Activated T-helper 9 cell treated with anti-CD3 and anti-CD28 coated beads, Interleukin-2, amount 50 U/mL, for 16 hours (primary cell): Measurements from ENCODE around the gene TANC1.

Experiments
- DNase-seq: peaks from one replicate; pipeline ENCODE4 v3.0.0-alpha.2; 2020; ENCODE audit warnings: low read depth

The TANC1 gene

GRCh38 chr2:159196393-159196925 is 228.0 kb downstream of the TANC1 start:
- DNase-seq = no peak

GRCh38 chr2:159199236-159199635 is 230.8 kb downstream of the TANC1 start:
- no peak for DNase-seq

DNA sequence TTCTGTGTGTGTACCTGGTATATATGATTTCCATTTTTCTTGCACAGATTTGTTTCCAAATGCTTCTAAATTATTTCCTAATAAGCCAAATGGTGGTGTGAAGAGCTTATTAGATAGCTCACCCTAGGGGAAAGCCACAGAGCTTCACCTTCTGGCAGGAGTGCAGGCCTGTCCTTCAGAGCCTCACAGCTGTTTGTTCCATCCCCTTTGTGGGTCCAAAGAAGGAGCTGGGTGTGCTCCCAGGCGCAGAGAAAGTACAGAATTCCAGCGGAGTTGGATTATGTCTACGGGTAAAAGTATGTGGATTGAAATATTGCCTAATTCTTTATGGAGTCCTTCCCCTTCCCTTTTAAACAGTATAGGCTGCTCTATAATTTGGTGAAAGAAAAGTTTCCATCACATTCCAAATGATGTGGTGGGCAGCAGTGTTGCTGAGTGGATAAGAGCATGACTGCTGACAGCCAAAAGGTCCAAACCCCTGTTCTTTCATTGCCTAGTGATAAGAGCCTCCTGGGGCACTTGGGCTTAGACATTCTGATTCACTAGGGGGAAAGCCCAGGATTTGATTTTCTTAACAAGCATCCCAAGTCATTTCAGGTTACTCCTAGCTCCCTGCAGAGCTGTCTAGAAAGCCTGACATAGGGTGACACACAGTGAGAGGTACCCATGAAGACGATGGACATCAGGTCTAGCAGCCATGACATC is 231.5 kb downstream of the TANC1 start:
- no peak for DNase-seq

GRCh38 chr2:159200498-159200897 is 232.1 kb downstream of the TANC1 start:
- no peak for DNase-seq

DNA sequence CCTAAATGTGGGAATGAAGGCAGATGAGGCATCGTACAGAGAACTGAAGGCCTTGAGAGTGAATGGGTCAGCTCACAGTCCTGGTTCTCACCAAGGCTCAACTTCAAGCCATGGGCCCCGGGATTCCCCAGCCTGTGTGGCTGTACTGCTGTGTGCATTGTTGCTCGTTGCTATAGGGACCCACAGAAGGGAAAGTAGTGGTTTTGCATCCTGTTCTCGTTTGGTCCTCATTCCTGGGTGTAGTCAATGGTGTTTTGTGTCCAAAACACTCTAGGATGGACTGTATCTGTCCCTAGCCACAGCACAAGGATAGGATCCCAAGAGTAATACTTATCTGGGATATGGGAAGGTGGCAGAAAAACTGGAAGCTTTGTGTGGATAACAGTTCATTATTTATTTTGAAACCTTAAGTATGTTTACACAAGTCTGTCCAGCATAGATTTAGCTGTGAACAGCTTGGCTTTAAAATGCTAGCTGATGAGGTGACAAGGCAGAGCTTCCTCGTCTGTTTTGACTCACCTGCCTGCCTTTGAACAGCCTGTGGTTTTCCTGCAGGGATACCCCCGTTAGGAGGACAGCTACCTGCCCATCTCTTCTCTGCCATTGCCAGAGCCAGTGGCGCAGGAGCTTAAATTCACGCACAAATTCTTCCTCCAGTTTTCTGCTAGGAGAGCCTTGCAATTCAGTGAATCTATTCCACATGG is 233.1 kb downstream of the TANC1 start:
- no peak for DNase-seq

- no peak for DNase-seq
Measured at GRCh38 chr2:159202568-159203071, 234.2 kb downstream of the TANC1 start.

GRCh38 chr2:159204381-159205144 is 236.1 kb downstream of the TANC1 start:
- no peak for DNase-seq

GRCh38 chr2:159206736-159207380 is 238.4 kb downstream of the TANC1 start:
- no peak for DNase-seq

GRCh38 chr2:159208438-159208837 is 240.0 kb downstream of the TANC1 start:
- no peak for DNase-seq

DNA sequence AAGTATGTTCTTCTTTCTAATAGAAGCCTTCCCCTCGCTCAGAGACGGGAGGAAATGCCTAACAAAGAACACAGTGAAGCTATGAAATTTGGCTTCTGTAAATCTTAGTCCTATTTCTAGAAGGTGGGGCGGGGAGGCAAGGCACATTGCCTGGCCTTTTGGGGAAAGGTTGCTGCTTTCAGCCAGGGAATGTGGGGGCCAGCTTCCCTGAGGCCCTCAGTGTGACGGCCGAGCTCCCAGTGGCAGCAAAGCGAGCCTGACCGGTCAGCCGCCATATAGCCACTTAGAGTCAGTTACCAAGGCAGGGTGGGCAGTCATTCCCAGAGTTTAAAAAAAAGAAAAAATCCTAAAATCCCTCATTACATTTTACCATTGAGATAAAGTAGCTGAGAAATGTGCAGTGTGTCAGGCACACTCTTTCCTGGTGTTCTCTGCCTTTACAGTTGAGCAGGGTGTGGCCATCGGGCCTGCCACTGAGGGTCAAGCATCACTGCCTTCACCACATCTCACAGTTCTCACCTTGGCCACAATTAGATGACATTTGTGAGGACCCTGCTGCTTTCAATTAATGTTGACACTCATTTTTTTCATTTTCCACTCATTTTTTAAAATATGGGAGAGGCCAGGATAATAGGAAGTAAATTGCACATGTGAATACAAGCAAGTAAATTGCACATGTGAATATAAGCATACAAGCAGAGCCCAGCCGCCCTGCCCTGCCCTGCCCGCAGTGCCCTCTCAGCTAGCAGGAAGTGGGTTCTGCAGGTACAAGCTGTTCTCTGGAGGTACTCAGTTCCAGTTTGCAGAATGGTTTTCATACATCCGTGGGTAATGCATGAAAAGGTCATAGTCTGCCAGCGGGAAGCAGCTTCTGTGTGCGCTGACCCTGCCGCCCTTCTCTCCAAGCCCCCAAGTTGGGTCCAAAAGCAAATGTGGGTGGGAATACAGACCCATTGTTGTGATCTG is 241.2 kb downstream of the TANC1 start:
- no peak for DNase-seq

DNA sequence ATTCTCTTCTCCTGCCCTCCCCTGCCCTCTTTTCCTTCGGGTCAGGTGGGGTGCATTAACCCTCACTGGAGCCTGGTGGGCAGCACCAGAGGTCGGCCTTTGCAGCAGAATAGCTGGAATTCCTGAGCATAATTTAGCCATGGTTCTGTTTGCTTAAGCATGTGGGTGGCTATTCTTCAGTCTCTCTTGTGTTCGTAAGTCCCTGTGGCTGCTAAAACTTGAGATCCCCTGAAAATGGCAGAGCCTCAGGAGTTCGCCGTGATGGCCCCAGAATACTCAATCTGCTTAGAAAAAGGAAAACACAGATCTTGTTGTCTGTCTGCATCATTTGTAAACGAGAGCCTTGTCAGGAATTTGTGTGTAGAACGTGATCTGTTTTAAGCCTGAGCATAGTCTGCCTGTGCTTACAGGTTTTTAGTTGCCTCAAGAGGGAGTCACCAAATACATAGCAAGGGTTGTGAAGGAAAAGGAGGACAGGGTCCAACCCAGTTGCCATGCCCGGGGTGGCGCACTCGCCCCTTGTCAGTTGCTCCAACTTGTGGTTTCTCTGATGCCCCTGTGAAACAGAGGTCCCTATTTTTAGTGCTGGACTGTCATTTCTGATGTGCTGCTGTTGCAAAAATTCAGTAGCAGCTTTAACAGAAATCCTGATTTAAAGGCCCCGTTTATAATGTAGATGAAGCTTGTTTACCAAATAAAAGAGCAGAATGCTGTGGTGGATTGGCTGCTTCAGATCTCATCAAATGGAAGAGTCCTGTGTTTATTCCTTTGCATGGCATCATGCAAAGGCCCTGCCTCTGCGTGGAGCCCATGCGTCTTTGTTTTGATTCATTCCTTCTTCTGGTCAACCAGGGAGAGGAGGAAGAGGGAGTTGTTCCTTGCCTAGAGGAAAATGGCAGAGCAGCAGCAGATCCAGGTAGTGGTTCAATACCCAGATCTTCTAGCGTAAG is 243.3 kb downstream of the TANC1 start:
- DNase-seq = no peak

DNA sequence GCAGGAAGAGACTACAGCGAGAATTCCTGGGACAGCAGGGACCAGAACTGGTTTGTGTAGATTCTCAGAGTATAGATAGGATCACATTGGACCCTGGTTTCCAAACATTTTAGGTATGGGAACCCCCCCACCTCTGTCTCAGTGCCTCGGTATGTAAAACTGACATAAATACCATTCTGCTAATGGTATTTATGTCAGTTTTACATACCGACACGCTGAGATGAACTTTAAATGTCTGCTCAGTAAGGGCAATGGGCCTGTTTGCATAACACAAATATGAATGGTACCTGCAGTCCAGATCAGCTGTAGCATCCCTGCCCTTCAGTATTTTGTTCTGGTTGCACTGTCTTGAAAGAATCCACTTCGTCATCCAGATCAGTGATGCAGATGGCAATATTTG is 244.9 kb downstream of the TANC1 start:
- no peak for DNase-seq

DNA sequence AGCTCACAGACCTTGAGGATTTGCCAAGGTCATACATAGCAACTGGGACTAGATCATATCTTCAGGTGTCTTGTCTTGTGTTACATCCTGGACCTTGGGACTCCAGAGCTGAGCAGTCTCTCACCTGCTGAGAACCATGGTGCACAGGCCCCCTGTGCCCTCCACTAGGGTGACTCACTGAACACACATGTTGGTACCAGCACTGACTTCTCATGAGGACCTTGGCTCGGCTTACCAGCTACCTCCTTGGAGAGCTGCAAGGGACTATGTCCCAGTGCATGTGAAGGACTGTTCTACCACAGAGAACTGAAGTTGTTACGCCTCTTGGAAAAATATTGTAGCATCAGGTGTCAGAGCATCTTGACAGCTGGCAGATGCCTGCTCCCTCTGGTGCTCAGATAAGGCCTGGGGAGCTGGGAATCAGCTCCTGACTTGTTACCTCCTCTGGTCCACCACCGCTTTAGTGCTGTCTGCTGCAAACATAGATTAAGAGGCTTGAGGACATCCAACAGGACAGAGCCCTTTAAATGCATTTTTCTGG is 246.0 kb downstream of the TANC1 start:
- no peak for DNase-seq

- DNase-seq = no peak
Measured at GRCh38 chr2:159215116-159215515, 246.7 kb downstream of the TANC1 start.

GRCh38 chr2:159217676-159218075 is 249.2 kb downstream of the TANC1 start:
- no peak for DNase-seq

DNA sequence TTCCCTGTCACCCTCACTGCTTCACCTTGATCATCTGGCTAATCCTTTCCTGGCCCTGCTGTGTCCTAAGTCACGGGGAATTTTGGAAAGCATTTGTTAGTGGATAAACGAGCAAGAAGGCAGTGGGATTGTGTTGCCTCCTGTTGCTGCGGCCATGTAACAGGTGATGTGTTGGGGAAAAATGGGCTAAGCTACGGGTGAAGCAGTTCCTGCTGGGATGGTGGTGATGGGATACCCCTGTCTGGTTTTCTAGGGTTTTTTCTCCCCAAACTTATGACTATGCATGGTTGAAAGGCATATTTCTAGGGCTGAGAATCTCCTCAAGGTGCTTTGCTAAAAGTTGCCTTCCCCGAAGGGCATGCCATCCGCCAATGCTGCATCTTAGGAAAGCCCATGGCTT is 249.9 kb downstream of the TANC1 start:
- DNase-seq = no peak

- no peak for DNase-seq
Measured at GRCh38 chr2:159219394-159219998, 251.1 kb downstream of the TANC1 start.

GRCh38 chr2:159224061-159224813 is 255.8 kb downstream of the TANC1 start:
- DNase-seq = no peak
